Activated B cell treated with CpG ODN at 0.5 μM for 24 hours (primary cell): ENCODE measurements around the gene RMRP. TPM values are rescaled to one million over a fixed set of nuclear protein-coding genes. Genes with fewer than 3 reads are reported as not detected.

Experiments
- ATAC-seq: fragments of 200-7000 bp; cut with Tn5 transposase; one replicate; pipeline ENCODE4 v1.10.0; 2021; ENCODE audit warnings: low read depth, mild to moderate bottlenecking, moderate library complexity
- CTCF ChIA-PET: fragments of 350-600 bp; sonication (Branson Sonifier 250); formaldehyde crosslinking; loops from one replicate; lab custom pipeline; 2021; ENCODE audit warnings: antibody characterized with exemption; lab: Charles Lee
- POLR2A ChIA-PET: fragments of 350-600 bp; sonication (Branson Sonifier 250); formaldehyde crosslinking; loops from one replicate; lab custom pipeline; 2021; ENCODE audit warnings: antibody characterized with exemption; lab: Charles Lee
- DNase-seq: peaks from one replicate; pipeline ENCODE4 v3.0.0; 2022
- H3K27ac Mint-ChIP-seq: one replicate; pipeline ENCODE4 v1.8.0; 2020; ENCODE audit warnings: mixed read lengths
- H3K27me3 Mint-ChIP-seq: one replicate; pipeline ENCODE4 v1.8.0; 2021; ENCODE audit warnings: mixed read lengths
- H3K36me3 Mint-ChIP-seq: one replicate; pipeline ENCODE4 v1.8.0; 2021; ENCODE audit warnings: low read depth, mixed read lengths
- H3K4me1 Mint-ChIP-seq: one replicate; pipeline ENCODE4 v1.8.0; 2021; ENCODE audit warnings: mixed read lengths
- H3K4me3 Mint-ChIP-seq: one replicate; pipeline ENCODE4 v1.8.0; 2020; ENCODE audit warnings: mild to moderate bottlenecking, mixed read lengths
- H3K9me3 Mint-ChIP-seq: one replicate; pipeline ENCODE4 v1.8.0; 2020; ENCODE audit warnings: mixed read lengths
- intact Hi-C: fragments of 100-400 bp; cut with micrococcal nuclease; formaldehyde crosslinking; loops from one replicate; pipeline ENCODE4 v1.15.1; 2024
- total RNA-seq: library from RNA; stranded (reverse); gene quantifications from 2 replicates; pipeline ENCODE4 v1.2.3, GENCODE V29; 2022
- TF ChIP-seq, protein P1 (sequence below): fragments of 200-600 bp; IDR thresholded peaks from one replicate; pipeline ENCODE4 v1.8.0; 2022; ENCODE audit warnings: antibody characterized with exemption, mild to moderate bottlenecking

RMRP gene
- total RNA-seq, 1 donor from 2014 or later, result 9,516 TPM

- Mint-ChIP-seq H3K27ac (no peak overlapping the region), H3K36me3 (no peaks in the 10 kb centered on the region), H3K27me3 (peaks cover under 1% of the 10 kb centered on the region), H3K4me1 (peaks cover 21% of the 10 kb centered on the region), H3K9me3 (no peaks in the 10 kb centered on the region), H3K4me3 (no peak overlapping the region)
- ChIA-PET CTCF (interaction anchor here (0.8 to 1.9 kb wide), 3 partner anchors 11 to 27 kb away, joined by 3 to 6 read pairs (median 4); partner anchors contain the start of genes CCDC107 and RMRP), POLR2A (interaction anchor here (0.5 to 0.8 kb wide), 2 partner anchors 9 to 80 kb away, joined by 3 to 8 read pairs; no protein-coding TSS in a partner anchor)
- ATAC-seq (no peak), DNase-seq (no peak)
- intact Hi-C loops, result no loop called here
- TF ChIP-seq, protein P1, sequence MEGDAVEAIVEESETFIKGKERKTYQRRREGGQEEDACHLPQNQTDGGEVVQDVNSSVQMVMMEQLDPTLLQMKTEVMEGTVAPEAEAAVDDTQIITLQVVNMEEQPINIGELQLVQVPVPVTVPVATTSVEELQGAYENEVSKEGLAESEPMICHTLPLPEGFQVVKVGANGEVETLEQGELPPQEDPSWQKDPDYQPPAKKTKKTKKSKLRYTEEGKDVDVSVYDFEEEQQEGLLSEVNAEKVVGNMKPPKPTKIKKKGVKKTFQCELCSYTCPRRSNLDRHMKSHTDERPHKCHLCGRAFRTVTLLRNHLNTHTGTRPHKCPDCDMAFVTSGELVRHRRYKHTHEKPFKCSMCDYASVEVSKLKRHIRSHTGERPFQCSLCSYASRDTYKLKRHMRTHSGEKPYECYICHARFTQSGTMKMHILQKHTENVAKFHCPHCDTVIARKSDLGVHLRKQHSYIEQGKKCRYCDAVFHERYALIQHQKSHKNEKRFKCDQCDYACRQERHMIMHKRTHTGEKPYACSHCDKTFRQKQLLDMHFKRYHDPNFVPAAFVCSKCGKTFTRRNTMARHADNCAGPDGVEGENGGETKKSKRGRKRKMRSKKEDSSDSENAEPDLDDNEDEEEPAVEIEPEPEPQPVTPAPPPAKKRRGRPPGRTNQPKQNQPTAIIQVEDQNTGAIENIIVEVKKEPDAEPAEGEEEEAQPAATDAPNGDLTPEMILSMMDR, result no peak
Measured at GRCh38 chr9:35669331-35670145, 11.7 kb upstream of the RMRP start.

DNA sequence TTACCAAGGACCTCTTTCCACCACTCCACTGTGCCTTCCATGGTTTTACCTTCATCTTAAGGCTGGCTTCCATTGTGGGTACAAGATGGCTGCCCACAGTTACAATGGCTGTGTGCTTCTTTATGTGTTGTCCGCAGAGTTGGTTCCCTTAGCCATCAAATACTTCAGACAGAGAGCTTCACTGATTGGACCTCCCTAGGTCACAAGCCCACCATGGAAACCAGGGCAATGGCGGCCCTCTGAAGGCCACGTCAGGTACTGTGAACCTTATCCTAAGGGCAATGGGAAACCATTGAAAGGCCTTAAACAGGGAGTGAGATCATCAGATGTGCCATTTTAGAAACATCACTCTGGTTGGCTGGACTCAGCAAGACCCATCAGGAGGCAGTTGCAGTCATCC, 10.1 kb upstream of the RMRP start:
- Mint-ChIP-seq H3K4me1 (peaks cover 24% of the 10 kb centered on the region), H3K27ac (no peak overlapping the region), H3K36me3 (no peaks in the 10 kb centered on the region), H3K4me3 (no peak overlapping the region), H3K9me3 (no peaks in the 10 kb centered on the region), H3K27me3 (no peaks in the 10 kb centered on the region)
- intact Hi-C loops, result no loop called here
- no peak for ATAC-seq
- ChIA-PET POLR2A (no interaction called here), CTCF (no interaction called here)
- TF ChIP-seq, protein P1, result no peak
- DNase-seq, result no peak

DNA sequence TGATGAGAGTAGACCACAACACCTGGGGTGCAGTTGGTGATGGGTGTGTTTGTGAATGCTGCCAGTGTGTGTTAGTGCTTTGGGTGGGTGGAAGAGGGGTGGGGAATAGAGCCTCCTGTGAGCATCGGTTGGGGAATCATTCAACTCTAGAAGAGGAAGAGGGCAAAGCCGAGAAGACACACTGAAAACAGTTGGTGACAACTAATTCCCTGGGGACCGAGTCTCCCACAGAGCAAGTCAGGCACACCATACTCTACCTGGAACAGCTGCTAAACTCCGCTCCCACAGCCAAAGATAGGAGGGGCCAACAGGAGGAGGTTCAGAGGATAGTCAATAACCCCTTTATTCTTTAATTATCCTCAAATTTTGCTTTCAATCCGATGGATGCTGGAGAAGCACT, 8.7 kb upstream of the RMRP start:
- H3K36me3 Mint-ChIP-seq, result peaks cover 4% of the 10 kb centered on the region
- H3K27ac Mint-ChIP-seq, result no peak overlapping the region
- DNase-seq (no peak), ATAC-seq (peak; percentile 38)
- ChIA-PET CTCF (interaction anchor here (3.4 to 12.0 kb wide), 2 partner anchors 29 to 51 kb away, joined by 32 to 127 read pairs; partner anchors contain the start of gene CD72), POLR2A (interaction anchor here (0.5 to 1.2 kb wide), 3 partner anchors 9 to 52 kb away, joined by 3 to 8 read pairs (median 4); partner anchors contain the start of genes CCDC107 and RMRP)
- H3K4me1 Mint-ChIP-seq, result peaks cover 38% of the 10 kb centered on the region
- no peaks in the 10 kb centered on the region for H3K9me3 Mint-ChIP-seq
- peak overlapping the region; percentile 29 for H3K4me3 Mint-ChIP-seq
- TF ChIP-seq, protein P1, result no peak
- intact Hi-C loops, result no loop called here
- no peaks in the 10 kb centered on the region for H3K27me3 Mint-ChIP-seq

GRCh38 chr9:35666045-35666444, 8.2 kb upstream of the RMRP start:
- no peak for DNase-seq
- peak overlapping the region; percentile 29 for H3K4me3 Mint-ChIP-seq
- ChIA-PET POLR2A (interaction anchor here (0.6 to 4.2 kb wide), 7 partner anchors 8 to 52 kb away, joined by 4 to 16 read pairs (median 8); partner anchors contain the start of genes CCDC107, CD72 and RMRP), CTCF (interaction anchor here (0.8 to 12.0 kb wide), 3 partner anchors 29 to 74 kb away, joined by 3 to 127 read pairs (median 32); partner anchors contain the start of gene CD72)
- peaks cover 7% of the 10 kb centered on the region for H3K36me3 Mint-ChIP-seq
- TF ChIP-seq, protein P1, result no peak
- H3K27me3 Mint-ChIP-seq, result no peaks in the 10 kb centered on the region
- no peak overlapping the region for H3K27ac Mint-ChIP-seq
- intact Hi-C loops, result no loop called here
- ATAC-seq, result no peak
- no peaks in the 10 kb centered on the region for H3K9me3 Mint-ChIP-seq
- H3K4me1 Mint-ChIP-seq, result peaks cover 41% of the 10 kb centered on the region

- peak overlapping the region; percentile 83 for H3K4me3 Mint-ChIP-seq
- H3K4me1 Mint-ChIP-seq, result peaks cover 47% of the 10 kb centered on the region
- DNase-seq (no peak), ATAC-seq (no peak)
- H3K27ac Mint-ChIP-seq, result no peak overlapping the region
- H3K9me3 Mint-ChIP-seq, result no peaks in the 10 kb centered on the region
- TF ChIP-seq, protein P1, result no peak
- H3K36me3 Mint-ChIP-seq, result peaks cover 13% of the 10 kb centered on the region
- ChIA-PET CTCF (interaction anchor here (0.8 to 12.0 kb wide), 4 partner anchors 25 to 75 kb away, joined by 3 to 127 read pairs (median 18); partner anchors contain the start of gene CD72), POLR2A (interaction anchor here (1.1 to 4.2 kb wide), 8 partner anchors 9 to 66 kb away, joined by 4 to 16 read pairs (median 8); partner anchors contain the start of genes CD72, CREB3 and TLN1)
- H3K27me3 Mint-ChIP-seq, result no peaks in the 10 kb centered on the region
- intact Hi-C loops, result loop anchor here (1.0 kb wide), 2 partner anchors 8 to 25 kb away; no protein-coding TSS in a partner anchor
Measured at GRCh38 chr9:35665471-35665818, 7.6 kb upstream of the RMRP start.
